Right lobe of liver (tissue), 4 donors: ENCODE results near the gene CHMP5.

Source experiments
- POLR2A ChIP-seq: fragments of 450-650 bp; IDR thresholded peaks from one replicate; pipeline ENCODE4 v1.6.1; 2017; ENCODE audit warnings: antibody characterized with exemption, mild to moderate bottlenecking
- TF ChIP-seq, protein P1 (sequence below), 4 donors: fragments of 200-600 bp in 3 of 4; fragments of 450-650 bp in 1 of 4; IDR thresholded peaks; one replicate each; pipeline versions ENCODE4 v1.5.1 to v1.8.0; 2016 to 2022; ENCODE audit warnings: antibody characterized with exemption in 4 of 4, mild to moderate bottlenecking in 2 of 4
- donor health status: DM: no; HTN: no; CAD: no.
- donor health status: DM: no; HTN: no; CAD: no.
- donor health status: DM: no; HTN: yes; CAD: no.

GRCh38 chr9:33289936-33290246 lies 25.0 kb downstream of the CHMP5 start:
- TF ChIP-seq, protein P1, sequence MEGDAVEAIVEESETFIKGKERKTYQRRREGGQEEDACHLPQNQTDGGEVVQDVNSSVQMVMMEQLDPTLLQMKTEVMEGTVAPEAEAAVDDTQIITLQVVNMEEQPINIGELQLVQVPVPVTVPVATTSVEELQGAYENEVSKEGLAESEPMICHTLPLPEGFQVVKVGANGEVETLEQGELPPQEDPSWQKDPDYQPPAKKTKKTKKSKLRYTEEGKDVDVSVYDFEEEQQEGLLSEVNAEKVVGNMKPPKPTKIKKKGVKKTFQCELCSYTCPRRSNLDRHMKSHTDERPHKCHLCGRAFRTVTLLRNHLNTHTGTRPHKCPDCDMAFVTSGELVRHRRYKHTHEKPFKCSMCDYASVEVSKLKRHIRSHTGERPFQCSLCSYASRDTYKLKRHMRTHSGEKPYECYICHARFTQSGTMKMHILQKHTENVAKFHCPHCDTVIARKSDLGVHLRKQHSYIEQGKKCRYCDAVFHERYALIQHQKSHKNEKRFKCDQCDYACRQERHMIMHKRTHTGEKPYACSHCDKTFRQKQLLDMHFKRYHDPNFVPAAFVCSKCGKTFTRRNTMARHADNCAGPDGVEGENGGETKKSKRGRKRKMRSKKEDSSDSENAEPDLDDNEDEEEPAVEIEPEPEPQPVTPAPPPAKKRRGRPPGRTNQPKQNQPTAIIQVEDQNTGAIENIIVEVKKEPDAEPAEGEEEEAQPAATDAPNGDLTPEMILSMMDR (IDR thresholded peaks at IDR 0.05), result no peak
- TF ChIP-seq POLR2A, result no peak
